Measurements from ENCODE around the gene HSPA12B. TPM values are rescaled to one million over a fixed set of nuclear protein-coding genes. Genes with fewer than 3 reads are reported as not detected.
A peak's percentile ranks its signal among the peaks of the same experiment; 100 is the strongest.

Gene HSPA12B
- total and polyA plus RNA-seq, 9 of the 15 experiments (the other 6 are each of a cell fraction or from before 2014, with no cell fraction given) = 0.03 to 0.07 TPM; not detected in 7

- TF ChIP-seq ZZZ3 (IDR thresholded peaks at IDR 0.05) (no peak), ZNF23 (CRISPR knock-in tag; IDR thresholded peaks at IDR 0.05) (no peak), ATF4 (CRISPR knock-in tag; IDR thresholded peaks at IDR 0.05) (no peak), RCOR1 (IDR thresholded peaks at IDR 0.05; ENCODE audit: borderline replicate concordance in 1 of 2, low read depth in 2 of 2, low read length in 2 of 2) (no peak), GTF2E2 (tag; IDR thresholded peaks at IDR 0.05) (no peak)
Measured at GRCh38 chr20:3735768-3736167, 3.3 kb downstream of the HSPA12B start (continued).

GRCh38 chr20:3738111-3739053 lies 5.9 kb downstream of the HSPA12B start:
- intact Hi-C loops (cut with micrococcal nuclease) (no loop called here), in situ Hi-C loops (cut with MboI) (no loop called here)
- H3K4me1 ChIP-seq (replicated peaks in 1 of 2; ENCODE audit: control insufficient read depth in 2 of 2, insufficient read depth in 2 of 2, low read length in 2 of 2) = peaks cover 3 to 20% of the 10 kb centered on the region in 2 experiments; a peak in 3 of 5 replicates
- FAIRE-seq (no peak), DNase-seq (ENCODE audit: extremely low read depth in 1 of 4, low spot score in 3 of 4) (no peak), ATAC-seq (no peak)
- no peaks in the 10 kb centered on the region for H3K36me3 ChIP-seq (ENCODE audit: control insufficient read depth, insufficient read depth, low read length)
- BruUV-seq (replicated peaks) = no TSS peak
- WGBS (ENCODE audit: insufficient coverage, low coverage, missing lambda C conversion rate) = 24% methylated on average over 10 of the region's 11 CpGs
- H3K4me3 ChIP-seq = no peak overlapping the region
- H3K9ac ChIP-seq (ENCODE audit: insufficient read depth in 1 of 2, low read depth in 2 of 2, low read length in 2 of 2) = no peak overlapping the region
- ChIA-PET POLR2A (no interaction called here), CTCF (ENCODE audit: low intra/inter-chr PET ratio) (interaction anchor here (0.6 kb wide), 1 partner anchor 51 kb away, joined by 4 read pairs; no protein-coding TSS in a partner anchor)
- no peaks in the 10 kb centered on the region for H3K9me3 ChIP-seq (replicated peaks; ENCODE audit: control insufficient read depth, insufficient read depth, low read depth, low read length)
- TF ChIP-seq ZNF518B (CRISPR knock-in tag; IDR thresholded peaks at IDR 0.05) (no peak), CBFA2T3 (IDR thresholded peaks at IDR 0.05) (peak; percentile 3; the same call in 1 of the 2 replicates), NR2C2 (CRISPR knock-in tag; IDR thresholded peaks at IDR 0.05) (no peak), NR2C2 (tag; IDR thresholded peaks at IDR 0.05) (peak; percentile 70)
- no peak overlapping the region for H2AFZ ChIP-seq (ENCODE audit: low read depth, low read length)
- no peak overlapping the region for H3K4me2 ChIP-seq (ENCODE audit: insufficient read depth, low read length)
- no peak overlapping the region for H3K27ac ChIP-seq (ENCODE audit: extremely low read depth, low read depth, low read length)
- no peaks in the 10 kb centered on the region for H3K79me2 ChIP-seq (ENCODE audit: control insufficient read depth, insufficient read depth, low read length)
- no peaks in the 10 kb centered on the region for H4K20me1 ChIP-seq (replicated peaks; ENCODE audit: control insufficient read depth, insufficient read depth, low read length)
- no peaks in the 10 kb centered on the region for H3K27me3 ChIP-seq (ENCODE audit: control insufficient read depth in 2 of 2, insufficient read depth in 2 of 2, low read length in 2 of 2)
- H3K9me1 ChIP-seq (ENCODE audit: control insufficient read depth, insufficient read depth, low read length) = no peaks in the 10 kb centered on the region

Measured in K562 (cell line).